GM21360 (cell line): ENCODE results near the gene MPP2.
"Not testable (repeated sequence)": the region's sequence is repeated elsewhere in the genome, so short reads cannot be mapped to it uniquely, and the experiment has no call there.

Experiments
- ATAC-seq: cut with Tn5 transposase; IDR thresholded peaks from one replicate; pipeline ENCODE4 v1.9.1; 2021; ENCODE audit warnings: mild to moderate bottlenecking, moderate library complexity; ENCODE audit not compliant: unreplicated experiment

MPP2 gene

GRCh38 chr17:43854498-43854897, 52.8 kb downstream of the MPP2 start:
- ATAC-seq: no peak

- no peak for ATAC-seq
Observed at GRCh38 chr17:43853546-43853945, 53.8 kb downstream of the MPP2 start.

GRCh38 chr17:43852571-43852970, 54.8 kb downstream of the MPP2 start:
- no peak for ATAC-seq

GRCh38 chr17:43849116-43849515, 58.2 kb downstream of the MPP2 start:
- ATAC-seq: no peak

- ATAC-seq: no peak
Observed at GRCh38 chr17:43848601-43849000, 58.7 kb downstream of the MPP2 start.

GRCh38 chr17:43846963-43847371, 60.4 kb downstream of the MPP2 start, which contains the start of gene CD300LG:
Gene CD300LG (plus strand): TSS chr17:43847176. CDS start chr17:43847217, 41 bp downstream.
- no peak for ATAC-seq

- no peak for ATAC-seq
Observed at GRCh38 chr17:43846221-43846712, 61.1 kb downstream of the MPP2 start.

- no peak for ATAC-seq
Observed at GRCh38 chr17:43845766-43846165, 61.6 kb downstream of the MPP2 start.

GRCh38 chr17:43844241-43844640, 63.1 kb downstream of the MPP2 start:
- no peak for ATAC-seq

- no peak for ATAC-seq
Observed at GRCh38 chr17:43842975-43843325, 64.4 kb downstream of the MPP2 start.

GRCh38 chr17:43842091-43842974, 65.0 kb downstream of the MPP2 start:
- not testable (repeated sequence) for ATAC-seq

GRCh38 chr17:43841282-43841681, 66.1 kb downstream of the MPP2 start:
- no peak for ATAC-seq

- no peak for ATAC-seq
Observed at GRCh38 chr17:43840814-43841213, 66.5 kb downstream of the MPP2 start.

- ATAC-seq: no peak
Observed at GRCh38 chr17:43839670-43840108, 67.6 kb downstream of the MPP2 start.

- no peak for ATAC-seq
Observed at GRCh38 chr17:43834106-43834505, 73.2 kb downstream of the MPP2 start.

- no peak for ATAC-seq
Observed at GRCh38 chr17:43832976-43833829, 74.1 kb downstream of the MPP2 start, which contains the start of gene MPP3. Gene MPP3 (minus strand): TSS chr17:43833146. CDS start chr17:43831906, 1,240 bp downstream.

GRCh38 chr17:43832168-43832975, 75.0 kb downstream of the MPP2 start:
- ATAC-seq: no peak

GRCh38 chr17:43831633-43832032, 75.7 kb downstream of the MPP2 start:
- ATAC-seq: no peak

GRCh38 chr17:43830510-43831140, 76.7 kb downstream of the MPP2 start:
- no peak for ATAC-seq

- ATAC-seq: no peak
Observed at GRCh38 chr17:43829738-43830137, 77.6 kb downstream of the MPP2 start.
